RKO (cell line): ENCODE measurements around the gene CD82.

Source experiments
- DNase-seq: peaks from one replicate; pipeline ENCODE4 v3.0.0-alpha.2; 2016; ENCODE audit warnings: low spot score

The CD82 gene, protein sequence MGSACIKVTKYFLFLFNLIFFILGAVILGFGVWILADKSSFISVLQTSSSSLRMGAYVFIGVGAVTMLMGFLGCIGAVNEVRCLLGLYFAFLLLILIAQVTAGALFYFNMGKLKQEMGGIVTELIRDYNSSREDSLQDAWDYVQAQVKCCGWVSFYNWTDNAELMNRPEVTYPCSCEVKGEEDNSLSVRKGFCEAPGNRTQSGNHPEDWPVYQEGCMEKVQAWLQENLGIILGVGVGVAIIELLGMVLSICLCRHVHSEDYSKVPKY

GRCh38 chr11:44565211-44565952 is at the start of gene CD82:
Gene CD82 (plus strand): TSS chr11:44565663. CDS start chr11:44594663, 29,000 bp downstream.
- peak; percentile 96 for DNase-seq

- no peak for DNase-seq
These were observed 48.6 kb upstream of the CD82 start for GRCh38 chr11:44516688-44517507.

DNA sequence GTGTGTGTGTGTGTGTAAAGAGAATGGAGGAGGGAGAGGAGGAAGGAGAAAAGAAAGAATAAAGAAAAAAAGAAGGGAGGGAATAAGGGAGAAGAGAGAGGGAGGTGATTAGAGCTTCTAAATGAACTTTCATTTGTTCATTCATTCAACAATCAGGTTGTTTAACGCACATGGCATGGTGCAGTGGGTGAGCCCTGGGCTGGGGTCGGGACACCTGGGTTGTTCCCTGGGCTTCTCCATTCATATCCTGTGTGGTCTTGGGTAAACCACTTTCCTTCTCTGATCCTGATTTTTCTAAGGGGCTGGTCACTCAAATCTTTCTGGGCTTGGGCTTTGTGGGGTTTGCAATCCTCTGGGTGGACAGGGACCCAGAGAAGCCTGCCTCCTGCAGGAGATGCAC is 47.9 kb upstream of the CD82 start:
- DNase-seq = no peak

DNA sequence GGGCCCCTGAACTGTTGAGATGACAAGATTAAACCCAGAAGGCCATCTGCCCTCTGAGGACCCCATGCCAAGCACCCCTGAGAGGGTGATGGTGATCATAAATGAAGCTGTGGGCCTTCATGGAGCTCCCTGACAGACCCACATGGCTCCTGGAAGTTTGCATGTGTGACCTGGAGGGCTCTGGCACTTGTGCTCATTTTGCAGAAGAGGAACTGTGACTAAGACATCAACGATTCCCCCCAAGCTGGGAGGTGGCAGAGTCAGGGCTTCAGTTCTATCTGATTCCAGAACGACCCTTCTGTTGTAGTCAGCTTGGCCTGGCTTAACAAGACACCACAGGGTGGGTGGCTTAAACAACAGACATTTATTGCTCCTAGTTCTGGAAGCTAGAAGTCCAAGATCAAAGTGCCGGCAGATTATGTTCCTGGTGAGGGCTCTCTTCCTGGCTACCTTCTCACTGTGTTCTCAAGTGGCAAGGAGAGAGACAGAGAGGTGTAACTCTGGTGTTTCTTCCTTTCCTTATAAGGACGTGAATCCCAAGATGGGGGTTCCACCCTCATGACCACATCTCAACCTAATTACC is 46.4 kb upstream of the CD82 start:
- no peak for DNase-seq

DNA sequence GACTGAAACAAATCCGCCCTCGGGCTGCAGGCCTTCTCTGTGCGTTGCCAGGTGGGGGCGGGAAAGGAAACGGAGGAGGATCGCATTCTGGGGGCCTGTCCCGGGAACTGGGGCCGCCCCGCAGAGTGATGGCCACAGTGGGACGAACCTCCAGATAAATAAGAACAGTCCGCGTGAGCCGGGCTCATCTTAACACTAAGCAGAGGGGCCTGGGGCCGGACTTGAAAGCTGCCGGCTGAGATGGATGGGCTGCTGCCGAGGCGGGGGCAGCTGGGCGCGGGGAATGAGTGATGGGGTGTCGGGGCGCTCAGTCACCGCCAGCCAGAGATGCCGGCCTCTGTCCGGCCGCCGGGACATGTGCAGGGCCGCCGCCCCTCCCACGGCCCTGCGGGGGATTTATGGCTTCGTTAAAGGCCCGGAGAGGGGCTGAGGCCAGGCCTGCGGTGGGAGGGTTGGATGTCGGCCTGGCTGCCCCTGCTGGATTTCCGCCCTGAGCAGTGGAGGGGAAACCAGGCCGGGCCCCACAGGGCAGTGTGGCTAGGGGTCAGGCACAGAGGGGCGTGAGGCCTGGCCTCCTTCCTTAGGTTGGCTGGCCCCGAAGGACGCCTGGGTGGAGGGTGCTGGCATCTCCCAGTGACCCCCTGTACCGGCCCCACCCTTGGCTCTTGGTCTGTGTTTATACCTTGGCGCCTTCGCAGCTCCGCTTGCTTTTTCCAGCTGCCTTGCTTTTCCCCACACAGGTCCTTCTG is 45.3 kb upstream of the CD82 start:
- DNase-seq = no peak

GRCh38 chr11:44521148-44521547 is 44.3 kb upstream of the CD82 start:
- DNase-seq = no peak

DNA sequence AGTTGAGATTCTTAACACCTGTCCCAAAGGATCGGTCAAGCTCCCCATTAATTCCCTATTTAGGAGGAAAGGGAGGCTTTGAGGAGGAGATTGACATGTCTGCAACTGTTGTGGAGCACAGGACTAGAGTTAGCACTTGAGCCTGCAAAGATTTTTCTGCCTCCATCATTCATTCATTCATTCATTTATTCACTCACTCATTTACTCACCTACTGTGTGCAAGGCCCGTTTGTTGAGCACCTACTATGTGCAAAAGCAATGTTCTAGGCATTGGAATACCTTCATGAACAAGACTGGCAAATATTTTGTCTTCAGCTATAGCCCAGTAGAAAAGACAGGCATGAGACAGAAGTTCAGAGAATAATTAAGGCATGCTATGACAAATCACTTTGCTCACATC is 43.2 kb upstream of the CD82 start:
- DNase-seq = no peak

- no peak for DNase-seq
These were observed 41.1 kb upstream of the CD82 start for GRCh38 chr11:44524346-44524745.

- no peak for DNase-seq
These were observed 40.7 kb upstream of the CD82 start for GRCh38 chr11:44524751-44525201.

DNA sequence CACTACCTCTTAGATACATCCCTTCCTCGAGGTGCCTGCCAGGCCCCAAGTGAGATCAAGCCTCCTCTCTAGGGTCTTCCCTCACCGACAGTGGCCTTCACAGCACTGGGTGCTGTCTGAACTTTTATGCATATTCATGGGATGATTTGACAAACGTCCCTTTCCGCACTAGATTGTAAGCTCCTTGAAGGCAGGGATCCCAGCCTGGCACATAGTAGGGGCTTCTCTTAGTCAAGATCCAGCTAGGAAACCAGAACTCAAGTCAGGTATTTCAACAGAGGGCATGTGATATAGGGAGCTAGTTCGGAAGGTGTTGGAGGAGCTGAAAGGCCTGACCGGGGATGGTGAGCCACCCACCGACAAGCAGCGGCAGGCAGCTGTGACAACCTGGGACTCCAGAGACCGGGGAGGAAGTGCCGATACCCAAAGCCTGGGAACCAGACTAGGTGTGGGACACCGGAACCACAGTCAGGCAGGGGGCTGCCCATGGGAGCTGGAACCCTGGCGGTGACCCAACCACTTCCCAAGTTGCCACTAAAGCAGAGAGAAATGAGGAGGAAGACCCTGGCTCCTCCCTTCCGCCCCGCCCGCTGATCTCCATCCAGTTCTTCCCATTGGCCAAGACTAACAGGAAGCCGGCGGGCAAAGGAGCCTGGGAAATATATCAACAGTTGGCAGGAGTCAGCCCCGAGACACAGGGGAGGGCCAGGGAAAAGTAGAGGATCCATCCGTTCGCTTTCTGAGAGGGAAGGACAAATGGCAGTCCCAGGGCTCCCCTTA is 39.8 kb upstream of the CD82 start:
- no peak for DNase-seq

GRCh38 chr11:44526438-44526837 is 39.0 kb upstream of the CD82 start:
- no peak for DNase-seq

- no peak for DNase-seq
These were observed 38.0 kb upstream of the CD82 start for GRCh38 chr11:44527476-44527875.

DNA sequence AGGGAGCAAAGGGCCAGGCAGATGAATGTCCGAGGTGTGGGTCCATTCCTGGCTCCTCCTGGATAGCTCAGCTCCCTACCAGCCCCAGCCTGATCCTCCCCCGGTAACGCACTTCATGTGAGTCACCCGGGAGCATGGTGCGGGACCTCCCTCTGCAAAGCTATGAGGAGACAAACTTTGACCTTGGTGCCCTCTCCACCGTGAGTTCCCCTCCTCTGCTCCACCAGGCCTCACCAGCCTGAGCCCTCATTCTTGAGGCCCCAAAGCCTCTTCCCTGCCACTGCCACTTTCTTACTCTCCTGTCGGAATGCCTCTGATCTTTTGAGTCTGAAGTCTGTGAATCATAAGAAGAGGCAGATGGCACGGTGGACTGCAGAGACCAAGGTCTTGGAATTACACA is 37.4 kb upstream of the CD82 start:
- no peak for DNase-seq

- no peak for DNase-seq
These were observed 36.9 kb upstream of the CD82 start for GRCh38 chr11:44528581-44528980.

DNA sequence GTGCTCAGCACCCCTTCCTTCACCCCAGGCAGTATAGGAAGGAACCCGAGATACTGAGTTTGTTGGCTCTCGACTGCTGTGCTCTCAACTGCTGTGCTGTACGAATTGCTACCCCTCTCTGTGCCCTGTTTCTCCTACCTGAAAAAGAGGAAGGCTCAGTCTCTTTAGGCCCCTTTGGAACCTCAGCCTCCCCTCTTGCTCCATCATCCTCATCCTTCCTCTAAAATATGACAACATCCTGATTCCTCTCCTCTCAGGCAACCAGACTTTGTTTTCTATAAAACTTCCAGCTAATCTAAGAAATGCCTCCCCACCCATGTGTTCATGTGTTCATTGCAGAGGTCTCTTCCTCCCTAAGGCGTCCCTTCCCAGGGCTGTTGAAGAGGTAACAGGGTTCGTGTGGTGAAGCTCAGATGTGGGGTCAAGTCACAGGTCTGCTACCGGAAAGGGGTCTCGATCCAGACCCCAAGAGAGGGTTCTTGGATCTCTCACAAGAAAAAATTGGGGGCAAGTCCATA is 35.5 kb upstream of the CD82 start:
- DNase-seq = no peak

DNA sequence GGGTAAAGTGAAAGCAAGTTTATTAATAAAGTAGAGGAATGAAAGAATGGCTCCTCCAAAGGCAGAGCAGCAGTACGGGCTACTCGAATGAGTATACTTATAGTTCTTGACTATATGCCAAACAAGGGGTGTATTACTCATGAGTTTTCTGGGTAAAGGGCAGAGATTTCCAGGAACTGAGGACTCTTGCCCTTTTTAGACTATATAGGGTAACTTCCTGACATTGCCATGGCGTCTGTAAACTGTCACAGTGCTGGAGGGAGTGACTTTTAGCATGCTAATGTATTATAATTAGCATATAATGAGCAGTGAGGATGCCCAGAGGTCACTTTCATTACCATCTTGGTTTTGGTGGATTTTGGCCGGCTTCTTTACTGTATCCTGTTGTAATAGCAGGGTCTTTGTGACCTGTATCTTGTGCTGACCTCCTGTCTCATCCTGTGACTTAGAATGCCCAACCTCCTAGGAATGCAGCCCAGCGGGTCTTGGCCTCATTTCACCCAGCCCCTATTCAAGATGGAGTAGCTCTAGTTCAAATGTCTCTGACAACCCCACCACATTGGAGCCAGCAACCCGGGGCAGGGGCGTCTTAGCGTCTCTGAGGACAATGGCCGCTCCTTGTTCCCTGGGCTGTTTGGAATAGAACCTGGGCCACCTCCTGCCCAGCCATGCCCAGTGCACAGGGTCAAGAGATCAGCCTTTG is 34.9 kb upstream of the CD82 start:
- peak; percentile 30 for DNase-seq

DNA sequence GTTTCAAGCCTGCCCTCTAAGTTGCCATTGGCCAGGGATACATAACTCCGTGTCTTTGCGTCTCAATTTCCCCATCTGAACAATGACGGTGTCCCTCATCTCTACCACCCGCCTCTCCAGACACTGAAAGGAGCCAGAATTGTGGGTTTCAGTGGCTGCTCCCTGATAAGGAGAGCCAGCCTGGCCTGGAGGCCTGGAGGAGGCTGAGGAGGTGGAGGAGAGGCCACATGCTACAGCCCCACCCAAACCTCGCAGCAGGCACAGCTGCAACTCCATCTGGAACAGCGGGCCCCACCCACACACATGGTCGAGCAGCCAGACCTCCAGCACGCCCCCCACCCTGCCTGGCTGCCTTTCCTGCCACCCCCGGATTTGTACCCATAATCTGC is 34.4 kb upstream of the CD82 start:
- DNase-seq = no peak

DNA sequence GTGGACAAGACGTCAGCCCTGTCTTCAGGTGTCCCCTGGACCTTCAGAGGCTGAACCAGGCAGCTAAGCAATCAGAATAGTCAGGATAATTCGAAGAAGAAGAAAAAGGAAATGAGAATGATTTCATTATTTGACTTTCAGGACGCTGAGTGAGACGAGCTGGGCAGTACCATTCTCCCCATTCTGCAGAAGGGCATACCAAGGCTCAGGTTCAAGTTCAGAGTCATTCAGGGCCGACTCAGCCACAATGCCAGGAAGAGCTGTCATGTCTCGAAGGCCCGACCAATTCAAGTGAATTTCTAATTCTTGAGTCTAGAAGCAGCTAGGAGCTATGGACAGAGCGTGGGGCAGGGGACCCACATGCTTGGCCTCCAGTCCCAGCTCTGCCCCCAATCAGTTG is 33.8 kb upstream of the CD82 start:
- DNase-seq = no peak

GRCh38 chr11:44532809-44533208 is 32.7 kb upstream of the CD82 start:
- no peak for DNase-seq
